ENCODE results near the gene NR1D1.
A peak's percentile ranks its signal among the peaks of the same experiment; 100 is the strongest.

The NR1D1 gene

GRCh38 chr17:40104594-40105486, 4.5 kb upstream of the NR1D1 start:
- no peaks in the 10 kb centered on the region for H3F3A ChIP-seq (ENCODE audit: low read depth)
- peaks cover 5% of the 10 kb centered on the region; the same call in 1 of the 2 replicates for H3K79me2 ChIP-seq (ENCODE audit: insufficient read depth, low read length)
- H3K4me2 ChIP-seq (ENCODE audit: low read depth, low read length, poor library complexity, severe bottlenecking), result no peak overlapping the region
- no peak overlapping the region for H3K4me3 ChIP-seq (ENCODE audit: low read length, poor library complexity, severe bottlenecking)
- H3K4me1 ChIP-seq (ENCODE audit: insufficient read depth, low read length, poor library complexity, severe bottlenecking), result peaks cover 42% of the 10 kb centered on the region
- no peaks in the 10 kb centered on the region for H3K27me3 ChIP-seq (ENCODE audit: insufficient read depth, low read length, poor library complexity, severe bottlenecking)
- no peak overlapping the region for H2AFZ ChIP-seq (ENCODE audit: low read length)
- H3K36me3 ChIP-seq (ENCODE audit: insufficient read depth, low read length), result no peaks in the 10 kb centered on the region
- no peaks in the 10 kb centered on the region for H3K9me2 ChIP-seq (replicated peaks; ENCODE audit: low read depth, low read length)
- no peaks in the 10 kb centered on the region for H3K9me3 ChIP-seq (ENCODE audit: insufficient read depth, low read depth, low read length)
- peak overlapping the region; percentile 7 for H3K9ac ChIP-seq (ENCODE audit: low read depth, low read length, poor library complexity, severe bottlenecking)
- TF ChIP-seq CTCF (conservative IDR thresholded peaks at IDR 0.05; ENCODE audit: low read length) (no peak), EZH2phosphoT487 (IDR thresholded peaks at IDR 0.05; ENCODE audit: borderline replicate concordance) (no peak)
- peaks cover 2% of the 10 kb centered on the region for H4K20me1 ChIP-seq (ENCODE audit: insufficient read depth, low read length, poor library complexity, severe bottlenecking)

GRCh38 chr17:40103688-40104087, 3.3 kb upstream of the NR1D1 start:
- H3F3A ChIP-seq (ENCODE audit: low read depth), result no peaks in the 10 kb centered on the region
- H3K4me3 ChIP-seq (ENCODE audit: low read length, poor library complexity, severe bottlenecking), result peak overlapping the region; percentile 6
- H4K20me1 ChIP-seq (ENCODE audit: insufficient read depth, low read length, poor library complexity, severe bottlenecking), result peaks cover 7% of the 10 kb centered on the region
- peak overlapping the region; percentile 28 for H3K4me2 ChIP-seq (ENCODE audit: low read depth, low read length, poor library complexity, severe bottlenecking)
- H2AFZ ChIP-seq (ENCODE audit: low read length), result peak overlapping the region; percentile 69
- H3K9me2 ChIP-seq (replicated peaks; ENCODE audit: low read depth, low read length), result no peaks in the 10 kb centered on the region
- H3K79me2 ChIP-seq (ENCODE audit: insufficient read depth, low read length), result peaks cover 11% of the 10 kb centered on the region; the same call in 1 of the 2 replicates
- H3K27me3 ChIP-seq (ENCODE audit: insufficient read depth, low read length, poor library complexity, severe bottlenecking), result no peaks in the 10 kb centered on the region
- no peaks in the 10 kb centered on the region for H3K9me3 ChIP-seq (ENCODE audit: insufficient read depth, low read depth, low read length)
- TF ChIP-seq EZH2phosphoT487 (IDR thresholded peaks at IDR 0.05; ENCODE audit: borderline replicate concordance) (no peak), CTCF (conservative IDR thresholded peaks at IDR 0.05; ENCODE audit: low read length) (no peak)
- no peaks in the 10 kb centered on the region for H3K36me3 ChIP-seq (ENCODE audit: insufficient read depth, low read length)
- H3K9ac ChIP-seq (ENCODE audit: low read depth, low read length, poor library complexity, severe bottlenecking), result peak overlapping the region; percentile 51
- peaks cover 49% of the 10 kb centered on the region for H3K4me1 ChIP-seq (ENCODE audit: insufficient read depth, low read length, poor library complexity, severe bottlenecking)

GRCh38 chr17:40103071-40103661, 2.8 kb upstream of the NR1D1 start:
- Histone ChIP-seq H3K4me2 (ENCODE audit: low read depth, low read length, poor library complexity, severe bottlenecking) (peak overlapping the region; percentile 28), H3K36me3 (ENCODE audit: insufficient read depth, low read length) (no peaks in the 10 kb centered on the region), H3K4me1 (ENCODE audit: insufficient read depth, low read length, poor library complexity, severe bottlenecking) (peaks cover 54% of the 10 kb centered on the region), H3K9ac (ENCODE audit: low read depth, low read length, poor library complexity, severe bottlenecking) (peak overlapping the region; percentile 51), H4K20me1 (ENCODE audit: insufficient read depth, low read length, poor library complexity, severe bottlenecking) (peaks cover 7% of the 10 kb centered on the region), H3K9me3 (ENCODE audit: insufficient read depth, low read depth, low read length) (no peaks in the 10 kb centered on the region), H3K4me3 (ENCODE audit: low read length, poor library complexity, severe bottlenecking) (peak overlapping the region; percentile 6), H3F3A (ENCODE audit: low read depth) (no peaks in the 10 kb centered on the region), H3K79me2 (ENCODE audit: insufficient read depth, low read length) (peaks cover 11% of the 10 kb centered on the region; the same call in 1 of the 2 replicates), H2AFZ (ENCODE audit: low read length) (peak overlapping the region; percentile 69), H3K9me2 (replicated peaks; ENCODE audit: low read depth, low read length) (no peaks in the 10 kb centered on the region), H3K27me3 (ENCODE audit: insufficient read depth, low read length, poor library complexity, severe bottlenecking) (no peaks in the 10 kb centered on the region)
- TF ChIP-seq CTCF (conservative IDR thresholded peaks at IDR 0.05; ENCODE audit: low read length) (no peak), EZH2phosphoT487 (IDR thresholded peaks at IDR 0.05; ENCODE audit: borderline replicate concordance) (no peak)
